GM21619 (cell line): ENCODE results near the gene STRN3.

ENCODE experiments used
- ATAC-seq: cut with Tn5 transposase; IDR thresholded peaks from one replicate; pipeline ENCODE4 v1.9.1; 2021; ENCODE audit not compliant: unreplicated experiment

STRN3 gene

DNA sequence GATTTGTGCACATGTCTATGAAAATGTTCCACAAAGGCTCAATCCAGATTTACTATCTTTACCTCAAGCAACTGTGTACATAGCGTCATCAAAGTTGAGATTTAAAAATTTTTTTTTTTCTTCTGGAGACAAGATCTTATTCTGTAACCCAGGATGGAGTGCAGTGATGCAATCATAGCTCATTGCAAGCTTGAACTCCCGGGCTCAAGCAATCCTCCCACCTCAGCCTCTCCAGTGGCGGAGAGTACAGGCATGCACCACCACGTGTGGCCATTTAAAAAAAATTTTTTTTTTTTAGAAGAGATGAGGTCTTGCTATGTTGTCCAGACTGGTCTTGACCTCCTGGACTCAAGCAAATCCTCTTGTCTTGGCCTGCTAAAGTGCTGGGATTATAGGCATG is 149.5 kb downstream of the STRN3 start:
- ATAC-seq = no peak

GRCh38 chr14:30875788-30876053 is 150.5 kb downstream of the STRN3 start:
- ATAC-seq = no peak

- ATAC-seq = peak; percentile 21
Measured at GRCh38 chr14:30874999-30875787, 151.0 kb downstream of the STRN3 start.

GRCh38 chr14:30874120-30874998 is 151.8 kb downstream of the STRN3 start, which contains the start of gene COCH:
Gene COCH (plus strand): TSS chr14:30874559. CDS start chr14:30874939, 380 bp downstream.
- ATAC-seq = peak; percentile 75

DNA sequence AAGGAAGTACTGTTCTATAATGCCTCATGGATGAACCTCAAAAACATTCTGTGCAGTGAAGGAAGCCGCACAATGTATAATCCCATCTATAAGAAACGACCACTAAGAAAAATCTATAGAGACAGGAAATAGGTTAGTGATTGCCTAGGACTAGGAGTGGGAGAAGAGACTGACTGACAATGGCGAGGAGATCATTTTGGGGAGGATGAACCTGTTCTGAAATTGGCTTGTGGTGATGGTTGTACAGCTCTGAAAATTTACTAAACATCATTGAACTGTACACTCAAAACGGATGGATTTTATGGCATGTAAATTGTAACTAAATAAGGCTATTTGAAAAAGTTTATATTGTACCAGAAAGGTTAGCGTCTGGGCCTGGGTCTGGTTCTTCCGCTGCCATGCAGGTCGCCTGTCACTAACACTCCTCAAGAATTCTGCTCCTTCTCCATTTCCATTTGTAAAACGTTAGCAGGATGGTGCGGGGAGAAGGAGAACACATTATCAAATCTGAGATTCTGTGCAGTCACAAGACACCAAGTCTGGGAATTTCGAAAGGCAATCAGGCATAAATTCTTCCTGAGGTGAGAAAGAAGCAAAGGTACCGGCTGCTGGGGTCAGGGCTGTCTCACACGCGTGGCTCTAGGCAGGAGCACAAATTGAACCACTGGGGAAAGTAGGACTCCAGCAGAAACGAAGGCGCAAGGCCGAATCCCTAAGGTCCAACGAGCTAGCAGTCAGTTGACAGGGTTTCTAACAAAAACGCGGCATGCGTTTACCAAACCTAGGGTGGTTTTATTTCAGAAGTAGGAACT is 152.7 kb downstream of the STRN3 start:
- ATAC-seq = no peak

GRCh38 chr14:30872602-30873001 is 153.6 kb downstream of the STRN3 start:
- ATAC-seq = no peak

GRCh38 chr14:30869551-30870155 is 156.5 kb downstream of the STRN3 start:
- no peak for ATAC-seq

GRCh38 chr14:30868736-30869135 is 157.4 kb downstream of the STRN3 start:
- ATAC-seq = no peak

GRCh38 chr14:30864934-30865333 is 161.2 kb downstream of the STRN3 start:
- no peak for ATAC-seq

- ATAC-seq = no peak
Measured at GRCh38 chr14:30861200-30861599, 165.0 kb downstream of the STRN3 start.

GRCh38 chr14:30855345-30856037 is 170.7 kb downstream of the STRN3 start:
- ATAC-seq = peak; percentile 72

DNA sequence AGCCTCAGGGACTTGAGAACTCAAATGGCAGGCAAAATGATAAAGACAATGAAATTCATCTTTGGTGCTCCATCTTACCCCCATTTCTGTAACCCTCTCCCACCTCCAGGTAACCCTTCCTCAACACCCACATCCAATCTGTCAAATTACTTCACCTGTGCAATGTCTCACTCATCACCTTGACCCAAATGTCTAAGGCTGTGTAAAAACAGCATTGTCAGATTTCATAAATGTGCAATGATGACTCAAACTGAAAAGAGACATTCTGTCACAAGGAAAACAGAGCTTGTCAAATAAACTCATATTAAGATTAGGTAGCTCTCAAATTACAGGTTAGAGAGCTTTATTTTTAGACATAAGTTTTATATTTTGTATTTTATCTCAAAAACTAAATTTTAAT is 171.7 kb downstream of the STRN3 start:
- peak; percentile 44 for ATAC-seq

DNA sequence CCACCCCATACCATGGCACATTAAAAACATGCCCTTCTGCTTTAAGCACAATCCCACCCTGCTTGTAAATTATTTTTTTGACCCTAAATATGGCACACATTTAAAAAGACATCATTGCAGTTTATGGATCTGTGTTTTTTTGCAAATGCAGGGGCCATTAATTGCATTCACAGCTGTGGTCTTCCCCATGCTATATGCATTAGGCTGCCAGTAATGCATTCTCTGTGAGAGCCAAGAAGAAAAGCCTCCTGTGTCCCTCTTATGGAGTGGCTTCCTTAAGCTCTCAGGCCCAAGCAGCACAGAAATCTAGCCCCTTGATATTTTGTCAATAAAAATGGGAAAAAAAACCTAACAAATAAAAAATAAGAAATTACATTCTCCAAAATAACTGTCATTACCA is 172.2 kb downstream of the STRN3 start:
- no peak for ATAC-seq

DNA sequence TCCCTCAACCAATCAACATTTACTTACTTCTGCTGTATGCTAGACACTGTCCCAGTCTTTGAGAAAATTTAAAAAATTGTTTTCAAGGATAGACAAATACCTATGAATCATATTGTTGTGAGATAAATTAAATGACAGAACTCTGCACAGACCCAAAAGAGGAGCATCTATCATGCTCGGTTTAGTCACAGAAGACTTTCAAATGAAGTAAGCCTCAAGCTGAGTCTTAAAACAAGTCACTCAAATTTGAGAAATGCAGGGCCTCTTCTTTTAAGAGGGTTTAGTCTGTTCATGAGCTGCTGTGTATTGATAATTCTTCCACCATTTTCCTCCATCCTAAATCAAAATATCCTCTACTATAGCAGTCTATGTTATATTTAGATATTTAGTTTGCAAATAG is 176.2 kb downstream of the STRN3 start:
- no peak for ATAC-seq

- ATAC-seq = peak; percentile 96
Measured at GRCh38 chr14:30849354-30849753, 176.8 kb downstream of the STRN3 start.

- no peak for ATAC-seq
Measured at GRCh38 chr14:30848449-30849240, 177.5 kb downstream of the STRN3 start.
